NB4 (cell line): ENCODE data around the gene IRAK3.

Experiments
- CTCF ChIP-seq: IDR thresholded peaks from one replicate; pipeline ENCODE4 v1.5.1; 2012; ENCODE audit warnings: low read depth, low read length
- MYC ChIP-seq: IDR thresholded peaks from 2 replicates; pipeline ENCODE4 v1.6.1; 2011; ENCODE audit warnings: low read depth, low read length
- POLR2A ChIP-seq: IDR thresholded peaks from 2 replicates; pipeline ENCODE4 v1.6.1; 2011; ENCODE audit warnings: mild to moderate bottlenecking; ENCODE audit not compliant: insufficient read length; ENCODE audit errors: extremely low read depth

GRCh38 chr12:66166561-66166960 is 22.5 kb upstream of the IRAK3 start:
- TF ChIP-seq CTCF = no peak
- no peak for TF ChIP-seq POLR2A
- no peak for TF ChIP-seq MYC
